Tibial nerve (tissue), 4 donors: Measurements from ENCODE around the gene ZNF485. TPM values are rescaled to one million over a fixed set of nuclear protein-coding genes. Genes with fewer than 3 reads are reported as not detected.
"Not testable (repeated sequence)": the region's sequence is repeated elsewhere in the genome, so short reads cannot be mapped to it uniquely, and the experiment has no call there.

Experiments
- DNase-seq, 2 donors: peaks; one replicate each; pipeline ENCODE4 v3.0.0-alpha.2; 2019; ENCODE audit warnings: low spot score in 2 of 2
- H3K27ac ChIP-seq, 4 donors: fragments of 200-600 bp; sonication (generic) in 3 of 4; one replicate each; pipeline ENCODE4 v1.5.1; 2017 to 2019; ENCODE audit warnings: mild to moderate bottlenecking in 1 of 4
- H3K27me3 ChIP-seq, 2 donors: fragments of 200-600 bp; sonication (generic) in 1 of 2; one replicate each; pipeline versions ENCODE4 v1.5.1 to v1.6.0; 2017 to 2019
- H3K36me3 ChIP-seq, 3 donors: fragments of 200-600 bp; sonication (generic); one replicate each; pipeline ENCODE4 v1.5.1; 2018 to 2019
- H3K4me1 ChIP-seq, 4 donors: fragments of 200-600 bp; sonication (generic) in 3 of 4; one replicate each; pipeline ENCODE4 v1.5.1; 2017 to 2019
- H3K4me3 ChIP-seq, 4 donors: fragments of 200-600 bp; sonication (generic) in 3 of 4; one replicate each; pipeline ENCODE4 v1.5.1; 2017 to 2019; ENCODE audit warnings: mild to moderate bottlenecking in 1 of 4, moderate library complexity in 1 of 4
- H3K9me3 ChIP-seq, 4 donors: fragments of 200-600 bp; sonication (generic) in 3 of 4; one replicate each; pipeline ENCODE4 v1.5.1; 2017 to 2019
- EP300 ChIP-seq, 2 donors: sonication (generic); formaldehyde crosslinking; IDR thresholded peaks; one replicate each; pipeline ENCODE4 v1.6.1; 2017; ENCODE audit warnings: antibody characterized with exemption in 2 of 2, mild to moderate bottlenecking in 1 of 2
- POLR2A ChIP-seq, 2 donors: fragments of 450-650 bp; IDR thresholded peaks; one replicate each; pipeline ENCODE4 v1.6.1; 2017; ENCODE audit warnings: antibody characterized with exemption in 2 of 2, mild to moderate bottlenecking in 2 of 2, moderate library complexity in 2 of 2
- WGBS, 2 donors: methylation state at CpG; one replicate each; pipeline ENCODE4 v1.1.5; 2018; 5-methylcytosine and 5-hydroxymethylcytosine counted together
- total RNA-seq, 4 donors: library from RNA; depleted of rRNA; stranded (reverse); fragments of >200 nt; gene quantifications; one replicate each; pipeline ENCODE4 v1.1.0, GENCODE V29; 2016
- TF ChIP-seq, protein P1 (sequence below), 5 experiments: fragments of 200-600 bp in 3 of 5; fragments of 450-650 bp in 2 of 5; sonication (generic) in 3 of 5; IDR thresholded peaks; one replicate each; pipeline ENCODE4 v1.5.1; 2016 to 2019; ENCODE audit warnings: antibody characterized with exemption in 5 of 5, mild to moderate bottlenecking in 3 of 5, moderate library complexity in 2 of 5

ZNF485 gene
- total RNA-seq, 4 donors from 2014 or later = 2.4 to 9.6 (median 6.9) TPM

DNA sequence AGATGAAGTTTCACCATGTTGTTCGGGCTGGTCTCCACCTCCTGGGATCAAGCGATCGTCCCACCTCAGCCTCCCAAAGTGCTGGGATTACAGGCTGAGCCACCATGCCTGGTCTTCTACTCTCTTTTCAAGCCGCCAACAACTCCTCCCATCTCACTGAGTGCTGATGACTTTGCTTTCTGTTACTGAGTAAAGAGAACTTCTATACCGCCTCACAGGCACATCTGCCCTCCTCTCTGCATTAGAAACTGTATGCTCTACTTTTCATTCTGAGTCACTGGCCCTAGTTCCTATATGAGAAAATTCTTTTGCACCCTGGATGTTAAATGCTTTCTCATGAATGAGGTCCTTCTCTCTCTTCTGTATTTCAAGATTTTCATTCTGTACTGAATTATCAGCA, 29.7 kb upstream of the ZNF485 start:
- no peak overlapping the region for H3K4me3 ChIP-seq
- TF ChIP-seq, protein P1, sequence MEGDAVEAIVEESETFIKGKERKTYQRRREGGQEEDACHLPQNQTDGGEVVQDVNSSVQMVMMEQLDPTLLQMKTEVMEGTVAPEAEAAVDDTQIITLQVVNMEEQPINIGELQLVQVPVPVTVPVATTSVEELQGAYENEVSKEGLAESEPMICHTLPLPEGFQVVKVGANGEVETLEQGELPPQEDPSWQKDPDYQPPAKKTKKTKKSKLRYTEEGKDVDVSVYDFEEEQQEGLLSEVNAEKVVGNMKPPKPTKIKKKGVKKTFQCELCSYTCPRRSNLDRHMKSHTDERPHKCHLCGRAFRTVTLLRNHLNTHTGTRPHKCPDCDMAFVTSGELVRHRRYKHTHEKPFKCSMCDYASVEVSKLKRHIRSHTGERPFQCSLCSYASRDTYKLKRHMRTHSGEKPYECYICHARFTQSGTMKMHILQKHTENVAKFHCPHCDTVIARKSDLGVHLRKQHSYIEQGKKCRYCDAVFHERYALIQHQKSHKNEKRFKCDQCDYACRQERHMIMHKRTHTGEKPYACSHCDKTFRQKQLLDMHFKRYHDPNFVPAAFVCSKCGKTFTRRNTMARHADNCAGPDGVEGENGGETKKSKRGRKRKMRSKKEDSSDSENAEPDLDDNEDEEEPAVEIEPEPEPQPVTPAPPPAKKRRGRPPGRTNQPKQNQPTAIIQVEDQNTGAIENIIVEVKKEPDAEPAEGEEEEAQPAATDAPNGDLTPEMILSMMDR (IDR thresholded peaks at IDR 0.05) = no peak
- TF ChIP-seq POLR2A (IDR thresholded peaks at IDR 0.05) (no peak), EP300 (IDR thresholded peaks at IDR 0.05) (no peak)
- H3K9me3 ChIP-seq = no peaks in the 10 kb centered on the region
- H3K4me1 ChIP-seq = peaks cover 0 to 20% (median 4%) of the 10 kb centered on the region in 4 donors
- DNase-seq = no peak
- 93 to 99% methylated on average over 4 to 5 of the region's 5 CpGs for WGBS, 2 donors
- H3K36me3 ChIP-seq = no peaks in the 10 kb centered on the region
- no peaks in the 10 kb centered on the region for H3K27me3 ChIP-seq
- no peak overlapping the region for H3K27ac ChIP-seq

DNA sequence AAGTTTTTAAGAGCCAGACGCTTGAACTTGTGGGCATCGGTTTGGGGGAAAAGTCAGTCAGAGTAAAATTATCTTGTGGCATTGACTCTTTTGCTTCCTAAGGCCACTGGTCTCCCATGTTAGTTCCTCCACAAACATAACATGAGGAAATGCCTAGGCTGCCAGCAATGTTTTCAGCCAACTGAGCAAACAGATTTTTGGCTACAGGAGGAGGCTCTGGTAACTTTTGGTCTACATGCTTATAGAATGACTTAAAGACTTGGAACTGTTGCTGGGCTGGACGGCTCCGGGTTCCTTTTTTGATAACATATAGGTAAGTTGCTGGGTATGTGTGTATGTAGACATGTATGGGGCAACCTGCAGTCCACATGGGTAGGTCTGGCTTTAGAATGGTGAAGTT, 22.2 kb upstream of the ZNF485 start:
- Histone ChIP-seq H3K9me3 (no peaks in the 10 kb centered on the region), H3K36me3 (no peaks in the 10 kb centered on the region), H3K4me3 (no peak overlapping the region), H3K27ac (no peak overlapping the region), H3K27me3 (no peaks in the 10 kb centered on the region), H3K4me1 (no peaks in the 10 kb centered on the region)
- no peak for TF ChIP-seq POLR2A (IDR thresholded peaks at IDR 0.05)
- TF ChIP-seq EP300 (IDR thresholded peaks at IDR 0.05) = no peak
- TF ChIP-seq, protein P1 (IDR thresholded peaks at IDR 0.05) = no peak
- 72 to 94% methylated on average over 4 of the region's 4 CpGs for WGBS, 2 donors
- DNase-seq = no peak

DNA sequence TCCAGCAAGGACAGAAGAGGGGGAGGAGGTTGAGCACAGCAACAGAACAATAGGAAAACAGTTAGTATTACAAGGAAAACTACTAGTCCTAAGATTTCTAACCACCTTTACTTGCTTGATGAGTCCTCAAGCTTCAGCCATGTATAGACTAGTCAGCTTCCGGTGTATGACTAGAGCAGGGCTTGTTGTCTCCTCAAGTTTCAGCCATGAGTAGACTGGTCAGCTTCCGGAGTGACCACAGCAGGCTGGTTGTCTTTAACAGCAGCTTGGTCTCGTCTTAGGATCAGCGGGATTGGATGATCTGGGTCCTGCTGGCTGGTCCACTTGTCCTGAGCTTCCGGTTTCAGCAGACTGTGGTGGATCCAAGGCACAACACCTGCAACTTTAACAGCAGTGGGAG, 21.2 kb upstream of the ZNF485 start:
- H3K27me3 ChIP-seq = no peaks in the 10 kb centered on the region
- H3K36me3 ChIP-seq = no peaks in the 10 kb centered on the region
- TF ChIP-seq, protein P1 (IDR thresholded peaks at IDR 0.05) = no peak
- TF ChIP-seq POLR2A (IDR thresholded peaks at IDR 0.05) = no peak
- no peak for TF ChIP-seq EP300 (IDR thresholded peaks at IDR 0.05)
- no peak for DNase-seq
- H3K4me3 ChIP-seq = no peak overlapping the region
- 88 to 91% methylated on average over 5 of the region's 5 CpGs for WGBS, 2 donors
- no peak overlapping the region for H3K27ac ChIP-seq
- no peaks in the 10 kb centered on the region for H3K9me3 ChIP-seq
- no peaks in the 10 kb centered on the region for H3K4me1 ChIP-seq

DNA sequence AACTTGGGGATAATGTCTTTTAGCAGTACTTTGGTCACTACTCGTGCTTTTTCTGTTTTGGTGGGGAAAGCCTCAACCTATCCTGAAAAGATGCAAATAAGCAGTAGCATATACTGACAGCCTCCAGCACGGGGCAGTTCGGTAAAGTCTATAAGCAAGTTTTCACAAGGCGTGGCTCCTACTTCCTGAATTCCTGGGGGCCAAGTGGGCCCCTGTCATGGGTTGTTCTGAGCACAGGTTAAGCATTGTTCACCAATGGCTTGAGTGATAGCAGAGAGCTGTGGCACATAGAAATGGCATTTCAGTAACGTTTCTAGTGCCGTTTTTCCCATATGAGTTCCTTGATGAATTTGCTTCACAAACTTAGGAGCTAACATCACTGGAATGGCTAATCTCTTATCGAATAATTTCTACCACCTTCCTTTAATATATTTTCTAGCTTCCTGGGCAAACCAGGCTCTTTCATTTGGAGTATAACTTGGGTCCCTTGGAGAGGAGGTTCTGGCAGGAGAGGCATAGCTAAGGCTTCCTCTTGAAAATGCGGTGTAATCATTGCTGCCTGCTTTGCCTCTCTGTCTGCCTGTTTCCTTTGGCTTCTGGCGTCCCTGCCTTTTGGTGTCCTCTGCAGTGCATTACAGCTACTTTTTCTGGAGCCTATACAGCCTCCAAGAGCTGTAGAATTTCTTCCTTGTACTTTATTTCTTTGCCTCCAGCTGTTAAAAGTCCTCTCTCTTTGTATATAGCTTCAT, 20.1 kb upstream of the ZNF485 start:
- no peak for DNase-seq
- WGBS, 2 donors = 74 to 76% methylated on average over 9 of the region's 9 CpGs
- H3K36me3 ChIP-seq = no peaks in the 10 kb centered on the region
- no peaks in the 10 kb centered on the region for H3K9me3 ChIP-seq
- no peak overlapping the region for H3K4me3 ChIP-seq
- H3K4me1 ChIP-seq = no peaks in the 10 kb centered on the region
- no peak for TF ChIP-seq POLR2A (IDR thresholded peaks at IDR 0.05)
- TF ChIP-seq EP300 (IDR thresholded peaks at IDR 0.05) = no peak
- H3K27ac ChIP-seq = no peak overlapping the region
- H3K27me3 ChIP-seq = no peaks in the 10 kb centered on the region

DNA sequence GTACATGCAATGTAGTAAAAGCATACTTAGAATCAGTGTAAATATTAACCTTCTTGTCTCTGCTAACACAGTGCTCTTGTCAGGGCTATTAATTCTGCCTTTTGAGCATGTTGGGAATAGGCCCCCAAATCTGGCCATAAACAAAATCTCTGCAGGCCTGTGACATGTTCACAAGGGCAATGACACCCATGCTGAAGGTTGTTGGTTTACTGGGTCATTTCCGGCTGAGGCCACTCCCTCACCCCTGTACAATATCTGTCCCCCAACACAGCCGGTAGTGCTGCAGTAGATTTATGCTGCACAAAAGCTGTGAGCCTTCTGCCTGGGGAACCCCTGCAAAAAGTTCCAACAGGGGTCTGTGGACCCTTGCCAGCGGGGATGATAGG, 19.5 kb upstream of the ZNF485 start:
- H3K27ac ChIP-seq, H3K27me3 ChIP-seq, H3K36me3 ChIP-seq, DNase-seq, H3K4me1 ChIP-seq, H3K4me3 ChIP-seq, H3K9me3 ChIP-seq: not testable (repeated sequence)
- WGBS, 2 donors = 80 to 82% methylated on average over 3 of the region's 3 CpGs

DNA sequence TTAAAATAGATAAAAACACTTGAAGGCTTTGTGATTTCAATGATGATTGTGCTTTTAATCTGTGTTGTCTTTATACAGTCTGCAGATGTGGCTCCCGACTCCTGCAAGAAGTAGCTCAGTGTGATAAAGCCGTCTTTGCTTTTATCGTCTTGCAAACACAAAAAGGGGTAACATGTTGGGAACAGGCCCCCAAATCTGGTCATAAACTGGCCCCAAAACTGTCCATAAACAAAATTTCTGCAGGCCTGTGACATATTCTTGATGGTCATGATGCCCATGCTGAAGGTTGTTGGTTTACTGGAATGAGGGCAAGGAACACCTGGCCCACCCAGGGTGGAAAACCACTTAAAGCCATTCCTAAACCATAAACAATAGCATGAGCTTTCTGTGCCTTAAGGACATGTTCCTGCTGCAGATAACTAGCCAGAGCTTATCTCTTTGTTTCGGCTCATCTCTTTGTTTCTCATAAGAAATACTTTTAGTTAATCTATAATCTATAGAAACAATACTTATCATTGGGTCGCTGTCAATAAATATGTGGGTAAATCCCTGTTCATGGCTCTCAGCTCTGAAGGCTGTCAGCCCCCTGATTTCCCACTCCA, 14.8 kb upstream of the ZNF485 start:
- 88% methylated on average over 5 of the region's 5 CpGs for WGBS, 2 donors
- DNase-seq = no peak
- Histone ChIP-seq H3K27ac (no peak overlapping the region), H3K36me3 (no peaks in the 10 kb centered on the region), H3K4me1 (peaks cover 0 to 17% (median 3%) of the 10 kb centered on the region in 4 donors), H3K4me3 (no peak overlapping the region), H3K27me3 (no peaks in the 10 kb centered on the region), H3K9me3 (peaks cover 0 to 6% (median 0%) of the 10 kb centered on the region in 4 donors)
- TF ChIP-seq, protein P1 (IDR thresholded peaks at IDR 0.05) = no peak
- TF ChIP-seq POLR2A (IDR thresholded peaks at IDR 0.05) (no peak), EP300 (IDR thresholded peaks at IDR 0.05) (no peak)
